OCI-LY3 (cell line): Measurements from ENCODE around the gene BAIAP2L1.

Experiments
- CTCF ChIP-seq: fragments of 200-600, 300-600 bp; sonication (generic); IDR thresholded peaks from 2 replicates; pipeline ENCODE4 v1.5.1; 2014; ENCODE audit warnings: antibody characterized with exemption, low read length, low read depth
- EZH2phosphoT487 ChIP-seq: fragments of 200-600 bp; shearing (Covaris generic); IDR thresholded peaks from 2 replicates; pipeline ENCODE4 v1.6.1; 2018; ENCODE audit warnings: antibody characterized with exemption, mixed run types, low read depth

- TF ChIP-seq CTCF (no peak), EZH2phosphoT487 (no peak)
Measured at GRCh38 chr7:98409843-98410242, 9.0 kb upstream of the BAIAP2L1 start.
